IPS-18c (cell line): ENCODE results near the gene SPATA9.
"Not testable (repeated sequence)": the region's sequence is repeated elsewhere in the genome, so short reads cannot be mapped to it uniquely, and the experiment has no call there.

Source experiments
- H3K4me3 ChIP-seq: 2 replicates; pipeline ENCODE4 v1.7.0; 2013; ENCODE audit warnings: low read depth, mild to moderate bottlenecking, low read length, moderate library complexity; ENCODE audit not compliant: insufficient read depth
- H3K9me3 ChIP-seq: one replicate; pipeline ENCODE4 v1.6.1; 2013; ENCODE audit warnings: mild to moderate bottlenecking, low read length, moderate library complexity; ENCODE audit not compliant: control insufficient read depth, insufficient read depth

The SPATA9 gene

DNA sequence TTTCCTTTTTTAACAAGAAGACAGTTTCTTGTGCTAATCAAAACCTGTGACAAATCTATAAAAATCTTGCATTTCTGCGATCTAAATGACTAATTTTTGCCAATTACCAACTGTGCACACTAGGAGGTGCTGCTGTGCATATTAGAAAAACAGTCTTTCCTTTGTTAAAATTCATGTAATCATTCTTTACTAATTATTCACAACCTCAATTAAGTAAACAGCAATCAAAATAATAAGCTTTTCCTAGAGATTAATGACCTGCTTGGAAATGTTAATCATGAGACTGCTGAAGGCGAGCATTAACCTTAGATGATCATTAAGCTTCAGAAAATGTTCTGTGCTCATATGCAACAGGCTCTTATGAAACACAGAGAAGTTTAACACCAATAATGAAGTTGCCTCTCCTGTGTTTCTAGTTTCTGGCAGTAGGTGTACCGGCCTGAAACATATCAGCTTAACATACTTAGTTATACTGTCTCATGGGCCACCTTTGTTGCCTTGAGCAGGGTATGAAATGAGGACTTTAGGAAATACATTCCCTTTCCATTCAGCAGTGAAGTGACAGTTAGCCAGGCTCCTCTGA, 18.5 kb downstream of the SPATA9 start:
- Histone ChIP-seq H3K4me3 (no peak overlapping the region), H3K9me3 (no peaks in the 10 kb centered on the region)

DNA sequence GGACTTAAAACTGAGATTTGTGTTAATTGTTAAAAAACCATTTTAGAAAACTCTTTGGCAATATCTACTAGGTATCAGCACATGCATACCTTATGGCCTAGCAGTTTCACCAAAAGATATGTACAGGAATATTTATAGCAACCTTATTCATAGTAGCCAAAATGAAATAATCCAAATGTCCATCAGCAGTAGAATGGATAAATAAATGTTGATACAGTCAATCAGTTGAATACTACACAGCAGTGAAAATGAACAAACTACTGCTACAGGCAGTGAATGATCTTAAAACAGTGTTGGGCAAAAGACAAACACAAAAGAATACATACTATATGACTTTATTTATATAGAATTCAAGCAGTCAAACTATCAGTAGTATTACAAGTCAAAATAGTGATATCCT, 19.8 kb downstream of the SPATA9 start:
- Histone ChIP-seq H3K9me3 (no peaks in the 10 kb centered on the region), H3K4me3 (no peak overlapping the region)

DNA sequence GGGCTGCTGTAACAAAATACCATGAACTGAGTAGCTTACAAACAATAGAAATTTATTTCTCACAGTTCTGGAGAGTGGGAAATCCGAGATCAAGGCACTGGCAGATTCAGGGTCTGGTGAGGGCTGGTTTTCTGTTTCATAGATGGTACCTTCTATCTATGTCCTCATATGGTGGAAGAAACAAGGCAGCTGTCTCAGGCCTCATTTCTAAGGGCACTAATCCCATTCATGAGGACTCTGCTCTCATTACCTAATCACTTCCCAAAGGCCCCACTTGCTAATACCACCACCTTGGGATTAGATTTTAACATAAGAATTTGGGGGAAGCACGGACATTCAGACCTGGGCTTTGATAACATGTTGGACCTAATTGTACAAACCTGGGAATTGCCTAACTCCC, 22.7 kb downstream of the SPATA9 start:
- Histone ChIP-seq H3K4me3 (no peak overlapping the region), H3K9me3 (no peaks in the 10 kb centered on the region)

DNA sequence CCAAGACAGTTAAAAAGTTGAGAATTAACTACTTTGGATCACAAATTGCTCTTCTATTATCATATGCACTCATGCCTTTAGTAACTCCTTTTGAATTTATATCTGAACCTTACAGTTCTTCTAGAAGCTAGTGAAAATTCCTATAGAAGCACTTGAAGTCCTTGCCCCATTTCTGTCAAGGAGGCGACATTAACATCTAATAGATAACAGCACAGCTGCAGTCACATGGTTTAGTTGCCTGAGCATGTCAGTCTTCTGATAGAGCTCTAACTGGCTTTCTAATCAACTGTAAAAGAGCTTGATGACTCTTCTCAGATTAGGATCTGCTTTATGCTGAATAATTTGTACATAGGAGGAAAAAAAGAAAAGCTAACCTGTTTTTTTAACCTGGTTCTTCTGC, 27.2 kb downstream of the SPATA9 start:
- no peaks in the 10 kb centered on the region for H3K9me3 ChIP-seq
- no peak overlapping the region for H3K4me3 ChIP-seq

DNA sequence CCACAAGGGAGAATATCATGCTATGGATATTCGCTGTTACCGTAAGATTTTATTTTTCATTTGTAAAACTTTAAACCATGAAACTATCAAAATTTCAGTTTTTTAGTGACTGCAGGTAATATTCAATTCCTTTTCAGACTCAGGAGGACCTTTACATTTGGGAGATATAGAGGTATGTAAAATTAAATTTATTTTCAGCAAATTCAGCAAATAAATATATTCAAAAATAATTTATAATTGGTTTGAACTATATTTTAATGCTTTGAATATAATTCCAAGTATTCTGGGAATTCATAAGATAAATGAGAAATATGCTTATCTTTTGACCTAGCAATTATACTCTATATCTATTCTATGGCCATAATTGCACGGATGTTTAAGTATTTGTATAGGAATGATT, 28.6 kb downstream of the SPATA9 start:
- Histone ChIP-seq H3K9me3 (no peaks in the 10 kb centered on the region), H3K4me3 (no peak overlapping the region)

DNA sequence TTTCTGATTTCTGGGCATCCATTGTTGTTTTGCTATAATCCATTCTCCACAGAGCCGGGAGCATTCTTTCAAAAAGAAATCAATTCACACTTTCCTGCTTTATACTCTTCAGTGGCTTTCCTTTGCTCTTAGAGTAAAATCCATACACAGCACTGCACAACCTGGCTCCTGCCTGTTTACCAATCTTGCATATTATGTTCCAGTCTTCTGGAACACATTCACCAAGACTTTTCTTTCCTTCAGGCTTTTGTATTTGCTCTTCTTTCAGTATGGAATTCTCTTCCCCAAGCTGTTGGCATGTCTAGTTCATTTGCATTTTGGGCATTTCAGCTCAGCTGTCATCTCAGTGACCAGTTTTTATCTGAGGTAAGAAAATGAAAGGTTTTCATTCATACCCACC, 29.9 kb downstream of the SPATA9 start:
- no peak overlapping the region for H3K4me3 ChIP-seq
- H3K9me3 ChIP-seq: no peaks in the 10 kb centered on the region

DNA sequence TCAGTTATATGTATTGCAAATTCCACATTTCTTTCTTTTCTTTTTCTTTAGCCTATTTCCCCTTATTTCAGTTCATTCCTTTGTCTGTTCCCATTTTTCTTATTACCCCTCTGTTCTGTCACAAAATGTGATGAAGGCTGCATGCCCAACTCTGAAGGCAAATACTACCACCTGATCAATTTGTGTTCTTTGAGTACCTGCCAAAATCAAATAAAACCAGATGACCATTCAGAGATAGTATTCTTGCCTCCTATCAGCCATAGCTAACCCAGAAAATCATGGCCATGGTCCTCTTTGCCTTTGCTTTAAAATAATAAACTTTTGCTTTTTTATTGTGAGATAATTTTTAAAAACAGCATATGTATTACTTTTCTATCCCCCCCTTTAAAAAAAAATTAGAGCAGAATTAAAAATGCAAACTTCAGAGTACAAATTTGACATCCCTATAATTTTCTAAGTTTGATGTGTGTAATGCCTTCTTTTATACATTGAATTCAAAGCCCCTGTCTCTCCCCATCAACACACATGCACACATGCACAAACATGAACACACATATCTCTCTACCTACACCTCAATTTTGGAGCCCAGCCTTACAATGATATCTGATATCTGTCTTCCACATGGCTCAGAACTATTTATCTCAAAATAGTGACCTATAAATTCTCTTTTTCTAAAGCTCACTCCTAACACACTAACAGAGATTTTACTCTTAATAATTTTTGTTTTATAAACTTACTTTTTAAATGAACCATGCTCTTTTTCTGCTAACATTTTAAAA, 32.8 kb downstream of the SPATA9 start:
- Histone ChIP-seq H3K9me3 (no peaks in the 10 kb centered on the region), H3K4me3 (no peak overlapping the region)

DNA sequence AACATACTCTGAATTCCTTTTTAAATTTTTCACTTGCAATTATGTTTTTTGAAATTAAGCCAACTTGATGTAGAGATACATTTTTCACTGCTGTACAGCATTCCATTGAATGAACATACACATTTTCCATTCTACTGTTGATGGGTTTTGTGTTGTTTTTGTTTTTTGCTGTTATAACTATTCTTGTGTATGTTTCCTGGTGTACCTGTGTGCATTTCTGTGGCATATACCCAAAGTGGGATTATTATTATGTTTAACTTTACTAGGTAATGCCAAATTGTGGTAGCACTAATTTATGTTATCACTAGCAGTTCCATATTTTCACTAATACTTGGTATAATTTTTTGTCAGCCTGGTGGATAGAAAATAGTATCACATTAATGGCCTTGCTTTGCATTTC, 33.5 kb downstream of the SPATA9 start:
- Histone ChIP-seq H3K9me3 (no peaks in the 10 kb centered on the region), H3K4me3 (no peak overlapping the region)

DNA sequence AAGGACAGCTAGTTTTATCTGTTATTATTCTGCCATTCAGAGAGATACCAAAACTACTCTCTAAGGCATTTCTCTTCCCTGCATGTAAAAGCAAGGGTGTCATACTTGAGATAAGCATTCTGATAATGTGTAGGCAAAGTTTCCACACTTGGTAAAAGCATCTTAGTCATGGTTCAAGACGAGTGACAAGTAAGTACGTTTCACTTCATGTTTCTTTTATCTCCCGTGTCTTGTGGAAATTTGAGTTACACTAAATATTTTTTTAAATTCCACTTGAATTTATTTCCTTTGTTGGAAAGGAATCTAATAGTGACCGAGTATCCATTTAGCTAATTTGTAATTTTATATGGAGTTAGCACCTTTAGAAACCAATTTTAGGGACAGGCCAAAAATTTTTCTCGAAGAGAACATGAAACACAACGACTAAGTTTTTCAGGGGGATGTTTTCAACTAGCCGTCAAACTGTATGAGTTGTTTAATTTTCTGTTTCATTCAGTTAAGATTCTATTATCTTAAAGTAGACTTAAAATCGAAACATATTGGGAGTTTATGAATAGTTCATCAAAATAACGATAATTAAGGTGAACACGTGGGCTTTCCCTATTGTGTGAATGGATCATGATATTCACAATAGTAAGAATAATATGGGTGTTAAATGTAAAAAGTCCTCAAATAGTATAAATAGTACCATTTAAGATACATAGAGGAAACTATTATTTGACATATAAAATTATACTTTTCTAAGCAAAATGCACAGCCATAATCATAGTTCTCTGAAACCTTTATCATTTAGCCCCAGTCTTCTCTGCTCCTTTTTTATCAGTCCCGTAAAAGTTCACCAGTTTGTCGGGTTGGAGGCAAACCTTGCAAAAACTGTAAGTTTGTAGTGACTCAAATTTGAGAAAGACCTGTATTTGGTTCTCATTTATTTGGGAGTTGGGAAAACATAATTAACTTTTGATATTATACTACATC, 34.6 kb downstream of the SPATA9 start:
- H3K4me3 ChIP-seq: no peak overlapping the region

DNA sequence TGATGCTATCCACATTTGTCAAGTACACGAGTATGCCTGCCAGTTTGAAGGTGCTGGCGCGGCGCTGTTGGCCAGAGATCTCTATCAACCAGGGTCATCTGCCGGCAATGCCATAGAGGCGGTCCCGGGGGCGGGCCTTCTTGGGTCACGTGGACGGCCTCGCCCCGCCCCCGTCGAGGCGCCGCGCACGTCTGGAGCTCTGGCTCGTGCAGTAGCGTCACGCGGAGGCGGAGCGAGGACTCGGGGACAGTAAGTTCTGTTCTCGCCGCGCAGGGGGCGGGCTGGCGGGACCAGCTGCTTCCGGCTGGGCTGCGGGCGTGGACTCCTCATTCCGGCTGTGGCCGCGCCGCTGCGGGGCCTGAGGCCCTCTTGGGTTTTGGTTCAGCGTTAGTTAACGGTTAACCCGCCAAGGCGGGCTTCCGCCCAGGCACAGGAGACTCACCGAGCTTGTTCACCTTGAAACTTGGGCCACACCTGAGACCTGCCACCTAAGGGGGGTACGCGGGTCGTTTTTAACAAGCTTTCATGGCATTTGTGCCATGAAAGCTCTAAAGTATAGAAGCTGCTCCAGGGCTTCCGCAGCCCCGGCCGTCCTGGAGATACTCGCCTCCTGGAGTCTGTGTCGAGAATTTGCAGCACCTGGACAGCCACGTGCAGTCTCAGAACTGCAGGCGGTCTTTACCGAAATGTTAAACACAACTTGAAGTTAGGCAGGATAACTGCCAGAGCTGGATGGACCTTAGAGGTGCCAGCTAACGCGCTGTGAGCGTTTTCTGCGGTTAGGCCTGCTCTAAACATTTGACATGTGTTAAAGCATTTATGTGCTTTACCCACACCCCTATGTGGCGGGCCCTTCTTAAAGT, 36.0 kb downstream of the SPATA9 start, which contains the start of gene RFESD:
TSS of gene RFESD (plus strand) at position 209 of the 863 bp plus-strand sequence. CDS start 5,495 bp downstream, outside the sequence.
- no peaks in the 10 kb centered on the region for H3K9me3 ChIP-seq

More for the DNA sequence above, 34.6 kb downstream of the SPATA9 start:
- H3K9me3 ChIP-seq: no peaks in the 10 kb centered on the region

DNA sequence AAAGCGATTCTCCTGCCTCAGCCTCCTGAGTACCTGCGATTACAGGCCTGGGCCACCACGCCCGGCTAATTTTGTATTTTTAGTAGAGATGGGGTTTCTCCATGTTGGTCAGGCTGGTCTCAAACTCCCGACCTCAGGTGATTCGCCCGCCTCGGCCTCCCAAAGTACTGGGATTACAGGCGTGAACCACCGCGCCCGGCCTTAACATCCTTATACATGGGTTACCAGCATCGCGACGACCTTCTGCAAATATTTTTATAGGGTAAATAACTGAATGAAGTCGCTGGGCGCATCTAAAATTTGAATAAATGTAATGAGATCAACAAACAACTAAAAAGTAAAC, 36.6 kb downstream of the SPATA9 start:
- not testable (repeated sequence) for H3K9me3 ChIP-seq, H3K4me3 ChIP-seq

More for the DNA sequence above, 36.0 kb downstream of the SPATA9 start, which contains the start of gene RFESD:
- H3K4me3 ChIP-seq: peak within 1 kb of the TSS; percentile 57

DNA sequence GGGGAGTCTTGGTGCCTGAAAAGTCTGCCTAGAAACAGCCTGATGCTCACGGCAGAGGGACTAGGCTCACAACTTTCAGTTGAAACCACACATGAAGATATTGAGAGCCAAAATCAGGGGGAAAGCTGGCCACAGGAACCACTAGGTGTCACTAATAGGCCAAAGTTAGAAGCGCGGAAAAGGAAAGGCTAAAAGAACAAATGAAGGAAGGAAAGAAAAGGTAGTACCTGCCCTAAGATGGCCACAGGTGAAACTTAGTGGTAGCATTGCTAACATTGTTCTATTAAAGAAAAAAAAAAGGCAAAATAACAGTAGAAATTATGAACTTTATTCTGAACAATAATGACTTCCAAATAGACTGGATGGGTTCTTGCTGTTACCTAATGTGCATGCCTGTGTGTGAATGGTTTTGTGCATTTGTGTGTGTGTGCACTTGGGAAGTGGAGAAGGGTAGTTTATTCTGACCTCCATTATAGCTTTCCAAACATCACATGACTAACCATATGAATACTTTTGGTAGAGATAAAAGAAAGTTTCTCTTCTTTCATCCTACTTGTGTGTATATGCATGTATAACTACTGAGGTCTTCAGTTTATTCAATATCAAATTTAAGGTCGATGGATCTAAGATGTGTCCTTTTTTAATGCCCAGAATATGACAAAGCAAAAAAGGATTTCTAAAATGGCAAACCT, 38.3 kb downstream of the SPATA9 start:
- H3K9me3 ChIP-seq: no peaks in the 10 kb centered on the region
- no peak overlapping the region for H3K4me3 ChIP-seq

DNA sequence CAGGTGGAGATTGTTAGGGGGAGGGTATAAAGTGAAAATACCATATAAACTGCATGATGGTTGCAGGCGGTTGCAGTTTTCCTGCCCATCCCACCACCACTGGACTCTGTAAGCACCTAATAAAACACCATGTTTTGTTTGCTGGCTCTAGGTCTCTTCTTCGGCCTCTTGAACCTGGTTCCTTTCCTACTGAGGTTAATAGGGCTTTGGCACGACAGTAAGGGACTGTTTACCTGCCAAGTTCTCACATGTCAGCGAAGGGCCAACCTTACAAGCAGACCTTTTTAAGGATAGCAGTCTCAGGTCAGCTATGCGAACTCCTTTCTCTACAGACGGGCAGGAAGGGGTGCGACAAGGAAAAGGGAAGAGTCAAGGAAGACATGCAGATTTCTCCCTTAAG, 39.6 kb downstream of the SPATA9 start:
- Histone ChIP-seq H3K4me3 (no peak overlapping the region), H3K9me3 (no peaks in the 10 kb centered on the region)

DNA sequence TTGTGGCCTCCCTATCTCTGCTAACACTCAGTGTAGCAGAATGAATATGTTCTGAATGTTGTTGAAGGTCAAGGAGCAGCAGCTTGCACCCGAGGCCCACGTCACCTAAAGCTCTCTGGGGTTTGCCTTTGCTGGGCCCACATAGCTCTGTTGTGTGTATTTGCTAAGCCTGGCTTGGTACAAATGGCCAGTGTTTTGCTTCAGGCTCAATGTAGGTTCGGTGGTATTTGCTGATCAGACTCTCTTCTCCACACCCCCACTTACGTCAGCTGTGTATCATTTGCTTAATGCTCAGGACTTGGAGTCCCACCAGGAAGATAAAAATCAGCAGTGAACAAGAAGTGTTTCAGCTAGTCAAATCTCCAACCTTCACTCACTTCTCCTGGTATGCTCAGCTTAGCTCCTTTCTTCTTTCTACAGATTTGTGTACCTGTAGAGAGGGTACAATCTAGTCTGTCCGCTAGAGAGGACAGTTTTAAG, 41.0 kb downstream of the SPATA9 start:
- H3K9me3 ChIP-seq: no peaks in the 10 kb centered on the region
- H3K4me3 ChIP-seq: no peak overlapping the region

DNA sequence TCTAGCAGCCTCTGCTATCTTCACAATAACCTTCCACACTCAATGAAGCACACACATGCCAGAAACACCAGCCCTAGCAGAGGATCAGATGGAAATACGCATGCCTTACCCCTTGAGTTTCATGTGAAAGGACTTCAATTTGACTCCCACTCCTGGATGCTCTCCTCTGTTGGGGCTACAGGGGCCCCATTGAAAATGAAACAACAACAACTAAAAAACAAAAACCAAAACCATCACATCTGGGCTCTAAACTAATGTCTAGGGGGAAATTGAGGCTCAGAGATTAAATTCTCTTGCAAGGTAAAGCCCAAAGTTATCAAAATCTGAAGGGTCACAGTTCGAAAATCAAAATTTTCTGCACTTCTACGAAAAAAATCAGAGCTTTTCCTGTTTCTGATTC, 44.2 kb downstream of the SPATA9 start:
- no peak overlapping the region for H3K4me3 ChIP-seq
- H3K9me3 ChIP-seq: no peaks in the 10 kb centered on the region

DNA sequence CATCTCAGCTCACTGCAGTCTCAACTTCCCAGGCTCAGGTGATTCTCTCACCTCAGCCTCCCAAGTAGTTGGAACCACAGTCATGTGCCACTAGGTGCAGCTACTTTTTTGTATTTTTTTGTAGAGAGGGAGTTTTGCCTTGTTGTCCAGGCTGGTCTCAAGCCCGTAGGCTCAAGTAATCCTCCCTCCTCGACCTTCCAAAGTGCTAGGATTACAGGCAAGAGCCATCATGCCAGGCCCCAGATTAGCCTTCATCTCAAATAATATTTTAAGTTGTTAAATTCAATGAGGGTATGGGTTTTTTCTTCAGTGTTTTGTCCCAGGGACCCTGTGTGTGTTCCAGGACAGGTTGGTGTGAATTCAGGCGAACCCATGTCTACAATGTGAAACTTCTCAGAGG, 48.7 kb downstream of the SPATA9 start:
- peaks cover 1% of the 10 kb centered on the region for H3K9me3 ChIP-seq

More for the DNA sequence above, 48.7 kb downstream of the SPATA9 start:
- H3K4me3 ChIP-seq: no peak overlapping the region
